ENCODE results near the gene DIO3.

- no peak for TF ChIP-seq ZFP3 (CRISPR knock-in tag; IDR thresholded peaks at IDR 0.05)
- no peak for TF ChIP-seq CREB5 (CRISPR knock-in tag; IDR thresholded peaks at IDR 0.05; ENCODE audit: low read depth)
- no peak for TF ChIP-seq ZNF8 (CRISPR knock-in tag; IDR thresholded peaks at IDR 0.05)
- TF ChIP-seq OSR1 (CRISPR knock-in tag; IDR thresholded peaks at IDR 0.05), result no peak
Observed at GRCh38 chr14:101556131-101556530, 5.2 kb upstream of the DIO3 start.

All from SK-N-SH treated with all-trans-retinoic acid at 6 μM for 48 hours (cell line).